ENCODE data around the gene TEAD2. TPM values are rescaled to one million over a fixed set of nuclear protein-coding genes. Genes with fewer than 3 reads are reported as not detected.

TEAD2 gene
- total and polyA plus RNA-seq, 3 experiments from 2014 or later = not detected

- H3K27ac Mint-ChIP-seq = peak overlapping the region; percentile 2 to 92 (median 61)
- CTCF ChIA-PET = interaction anchor here (0.7 to 3.8 kb wide), 23 partner anchors 11 to 287 kb away, joined by 3 to 35 read pairs (median 4); partner anchors contain the start of genes FLT3LG and SLC17A7
- H3K27me3 ChIP-seq (ENCODE audit: insufficient read depth, low read length, poor library complexity, severe bottlenecking) = no peaks in the 10 kb centered on the region
- H3K27ac ChIP-seq (ENCODE audit: low read depth, low read length) = peak overlapping the region; percentile 21
- no peaks in the 10 kb centered on the region for H3K36me3 ChIP-seq (ENCODE audit: insufficient read depth, low read length)
- peaks cover 11 to 20% (median 19%) of the 10 kb centered on the region in 3 donors for H3K4me1 Mint-ChIP-seq
- no peaks in the 10 kb centered on the region for H3K36me3 Mint-ChIP-seq
- POLR2A ChIA-PET = interaction anchor here (0.5 to 1.4 kb wide), 3 partner anchors 62 to 294 kb away, joined by 3 to 7 read pairs (median 3); partner anchors contain the start of gene ALDH16A1
- no peaks in the 10 kb centered on the region for H3K9me3 Mint-ChIP-seq
- no peaks in the 10 kb centered on the region for H3K27me3 Mint-ChIP-seq
- DNase-seq = peak; percentile 63 to 86 (median 71)
- H3K4me3 ChIP-seq (ENCODE audit: low read length) = no peak overlapping the region
- peak overlapping the region in 1 of 7 donors; percentile 37 for H3K4me3 Mint-ChIP-seq
- no peaks in the 10 kb centered on the region for H3K9me3 ChIP-seq (ENCODE audit: low read length)
- H3K4me1 ChIP-seq (ENCODE audit: insufficient read depth, low read length) = peaks cover 9% of the 10 kb centered on the region
These were observed 29.6 kb upstream of the TEAD2 start for GRCh38 chr19:49391581-49392399.

- H3K27ac Mint-ChIP-seq = peak overlapping the region in 1 of 8 donors; percentile 50
- H3K27me3 Mint-ChIP-seq = no peaks in the 10 kb centered on the region
- H3K9me3 ChIP-seq (ENCODE audit: low read length) = no peaks in the 10 kb centered on the region
- no peaks in the 10 kb centered on the region for H3K27me3 ChIP-seq (ENCODE audit: insufficient read depth, low read length, poor library complexity, severe bottlenecking)
- H3K27ac ChIP-seq (ENCODE audit: low read depth, low read length) = no peak overlapping the region
- no peak overlapping the region for H3K4me3 ChIP-seq (ENCODE audit: low read length)
- peaks cover 9% of the 10 kb centered on the region for H3K4me1 ChIP-seq (ENCODE audit: insufficient read depth, low read length)
- H3K4me1 Mint-ChIP-seq = peaks cover 11 to 20% (median 19%) of the 10 kb centered on the region in 3 donors
- no peaks in the 10 kb centered on the region for H3K9me3 Mint-ChIP-seq
- H3K36me3 ChIP-seq (ENCODE audit: insufficient read depth, low read length) = no peaks in the 10 kb centered on the region
- DNase-seq = no peak
- ChIA-PET CTCF (interaction anchor here (0.7 to 3.8 kb wide), 17 partner anchors 10 to 183 kb away, joined by 3 to 35 read pairs (median 5); partner anchors contain the start of genes FLT3LG and SLC17A7), POLR2A (interaction anchor here (1.4 kb wide), 2 partner anchors 62 to 79 kb away, joined by 3 to 7 read pairs; partner anchors contain the start of gene ALDH16A1)
- no peaks in the 10 kb centered on the region for H3K36me3 Mint-ChIP-seq
- H3K4me3 Mint-ChIP-seq = no peak overlapping the region
These were observed 28.7 kb upstream of the TEAD2 start for GRCh38 chr19:49390929-49391359.

GRCh38 chr19:49390131-49390928 is 28.1 kb upstream of the TEAD2 start:
- no peak overlapping the region for H3K27ac ChIP-seq (ENCODE audit: low read depth, low read length)
- POLR2A ChIA-PET = no interaction called here
- H3K27me3 Mint-ChIP-seq = no peaks in the 10 kb centered on the region
- no peaks in the 10 kb centered on the region for H3K36me3 ChIP-seq (ENCODE audit: insufficient read depth, low read length)
- no peak overlapping the region for H3K4me3 Mint-ChIP-seq
- no peak overlapping the region for H3K4me3 ChIP-seq (ENCODE audit: low read length)
- H3K9me3 ChIP-seq (ENCODE audit: low read length) = no peaks in the 10 kb centered on the region
- no peaks in the 10 kb centered on the region for H3K9me3 Mint-ChIP-seq
- peak overlapping the region in 1 of 8 donors; percentile 38 for H3K27ac Mint-ChIP-seq
- H3K4me1 ChIP-seq (ENCODE audit: insufficient read depth, low read length) = peaks cover 9% of the 10 kb centered on the region
- CTCF ChIA-PET = interaction anchor here (1.0 to 3.1 kb wide), 8 partner anchors 16 to 184 kb away, joined by 3 to 35 read pairs (median 4); partner anchors contain the start of gene FLT3LG
- DNase-seq = no peak
- H3K4me1 Mint-ChIP-seq = peaks cover 11 to 20% (median 19%) of the 10 kb centered on the region in 3 donors
- H3K36me3 Mint-ChIP-seq = no peaks in the 10 kb centered on the region
- no peaks in the 10 kb centered on the region for H3K27me3 ChIP-seq (ENCODE audit: insufficient read depth, low read length, poor library complexity, severe bottlenecking)

GRCh38 chr19:49389406-49389805 is 27.2 kb upstream of the TEAD2 start:
- Mint-ChIP-seq H3K36me3 (no peaks in the 10 kb centered on the region), H3K27ac (peak overlapping the region in 2 of 8 donors; percentile 7 to 71), H3K4me3 (no peak overlapping the region), H3K27me3 (no peaks in the 10 kb centered on the region), H3K4me1 (peaks cover 11 to 20% (median 19%) of the 10 kb centered on the region in 3 donors), H3K9me3 (no peaks in the 10 kb centered on the region)
- H3K27ac ChIP-seq (ENCODE audit: low read depth, low read length) = no peak overlapping the region
- H3K36me3 ChIP-seq (ENCODE audit: insufficient read depth, low read length) = no peaks in the 10 kb centered on the region
- ChIA-PET POLR2A (no interaction called here), CTCF (interaction anchor here (0.6 to 3.1 kb wide), 4 partner anchors 54 to 86 kb away, joined by 3 to 35 read pairs (median 4); no protein-coding TSS in a partner anchor)
- peaks cover 9% of the 10 kb centered on the region for H3K4me1 ChIP-seq (ENCODE audit: insufficient read depth, low read length)
- no peaks in the 10 kb centered on the region for H3K9me3 ChIP-seq (ENCODE audit: low read length)
- no peak overlapping the region for H3K4me3 ChIP-seq (ENCODE audit: low read length)
- no peak for DNase-seq
- no peaks in the 10 kb centered on the region for H3K27me3 ChIP-seq (ENCODE audit: insufficient read depth, low read length, poor library complexity, severe bottlenecking)

- Histone ChIP-seq H3K4me1 (ENCODE audit: insufficient read depth, low read length) (peaks cover 9% of the 10 kb centered on the region), H3K27ac (ENCODE audit: low read depth, low read length) (no peak within 1 kb of the TSS), H3K36me3 (ENCODE audit: insufficient read depth, low read length) (no peaks in the 10 kb centered on the region), H3K27me3 (ENCODE audit: insufficient read depth, low read length, poor library complexity, severe bottlenecking) (no peaks in the 10 kb centered on the region), H3K4me3 (ENCODE audit: low read length) (no peak within 1 kb of the TSS), H3K9me3 (ENCODE audit: low read length) (no peaks in the 10 kb centered on the region)
- peak; percentile 74 to 95 (median 86) for DNase-seq
- POLR2A ChIA-PET = interaction anchor here (0.6 to 0.7 kb wide), 2 partner anchors 23 to 441 kb away, joined by 3 read pairs; no protein-coding TSS in a partner anchor
- Mint-ChIP-seq H3K36me3 (no peaks in the 10 kb centered on the region), H3K27ac (peak within 1 kb of the TSS in 5 of 8 donors; percentile 58 to 84 (median 75)), H3K27me3 (peaks cover 0 to 5% of the 10 kb centered on the region in 2 donors), H3K9me3 (no peaks in the 10 kb centered on the region), H3K4me3 (peak within 1 kb of the TSS in 6 of 7 donors; percentile 32 to 83 (median 56)), H3K4me1 (peaks cover 11 to 20% (median 19%) of the 10 kb centered on the region in 3 donors)
- CTCF ChIA-PET = no interaction called here
These were observed 25.7 kb upstream of the TEAD2 start, which contains the start of gene KASH5 for GRCh38 chr19:49387936-49388372. Gene KASH5 (plus strand): TSS chr19:49388249. CDS start chr19:49390884, 2,635 bp downstream.

GRCh38 chr19:49383599-49383998 is 21.4 kb upstream of the TEAD2 start:
- CTCF ChIA-PET = no interaction called here
- Histone ChIP-seq H3K36me3 (ENCODE audit: insufficient read depth, low read length) (no peaks in the 10 kb centered on the region), H3K27me3 (ENCODE audit: insufficient read depth, low read length, poor library complexity, severe bottlenecking) (peaks cover 3% of the 10 kb centered on the region), H3K27ac (ENCODE audit: low read depth, low read length) (no peak overlapping the region), H3K4me1 (ENCODE audit: insufficient read depth, low read length) (no peaks in the 10 kb centered on the region), H3K9me3 (ENCODE audit: low read length) (no peaks in the 10 kb centered on the region), H3K4me3 (ENCODE audit: low read length) (no peak overlapping the region)
- POLR2A ChIA-PET = interaction anchor here (0.7 kb wide), 1 partner anchor 87 kb away, joined by 3 read pairs; no protein-coding TSS in a partner anchor
- no peak for DNase-seq
- Mint-ChIP-seq H3K36me3 (peaks cover 0 to 10% (median 0%) of the 10 kb centered on the region in 3 donors), H3K4me3 (no peak overlapping the region), H3K27me3 (peaks cover 7 to 22% of the 10 kb centered on the region in 2 donors), H3K4me1 (peaks cover 0 to 10% (median 8%) of the 10 kb centered on the region in 3 donors), H3K9me3 (peaks cover 8 to 15% (median 11%) of the 10 kb centered on the region in 5 donors), H3K27ac (no peak overlapping the region)

- Histone ChIP-seq H3K4me1 (ENCODE audit: insufficient read depth, low read length) (no peaks in the 10 kb centered on the region), H3K4me3 (ENCODE audit: low read length) (no peak overlapping the region), H3K36me3 (ENCODE audit: insufficient read depth, low read length) (no peaks in the 10 kb centered on the region), H3K27ac (ENCODE audit: low read depth, low read length) (no peak overlapping the region), H3K27me3 (ENCODE audit: insufficient read depth, low read length, poor library complexity, severe bottlenecking) (peaks cover 3% of the 10 kb centered on the region), H3K9me3 (ENCODE audit: low read length) (no peaks in the 10 kb centered on the region)
- ChIA-PET POLR2A (no interaction called here), CTCF (no interaction called here)
- H3K36me3 Mint-ChIP-seq = peaks cover 0 to 12% (median 0%) of the 10 kb centered on the region in 3 donors
- H3K27me3 Mint-ChIP-seq = peaks cover 7 to 25% of the 10 kb centered on the region in 2 donors
- no peak overlapping the region for H3K4me3 Mint-ChIP-seq
- no peak for DNase-seq
- H3K27ac Mint-ChIP-seq = no peak overlapping the region
- peaks cover 8 to 15% (median 11%) of the 10 kb centered on the region in 5 donors for H3K9me3 Mint-ChIP-seq
- H3K4me1 Mint-ChIP-seq = peaks cover 0 to 4% (median 2%) of the 10 kb centered on the region in 3 donors
These were observed 20.4 kb upstream of the TEAD2 start for GRCh38 chr19:49382639-49383038.

Measured in CD8-positive, alpha-beta memory T cell (primary cell).